Stimulated activated CD4-positive, alpha-beta T cell treated with anti-CD3 and anti-CD28 coated beads, Interleukin-12 subunit alpha, Interleukin-12 subunit beta, amount 100 ng/mL, for 48 hours (primary cell): ENCODE data around the gene KDM4C.
"Not testable (repeated sequence)": the region's sequence is repeated elsewhere in the genome, so short reads cannot be mapped to it uniquely, and the experiment has no call there.

Source experiments
- DNase-seq, 3 donors: peaks; one replicate each; pipeline ENCODE4 v3.0.0-alpha.2; 2020; ENCODE audit warnings: low read depth in 2 of 3, low spot score in 1 of 3

KDM4C gene

DNA sequence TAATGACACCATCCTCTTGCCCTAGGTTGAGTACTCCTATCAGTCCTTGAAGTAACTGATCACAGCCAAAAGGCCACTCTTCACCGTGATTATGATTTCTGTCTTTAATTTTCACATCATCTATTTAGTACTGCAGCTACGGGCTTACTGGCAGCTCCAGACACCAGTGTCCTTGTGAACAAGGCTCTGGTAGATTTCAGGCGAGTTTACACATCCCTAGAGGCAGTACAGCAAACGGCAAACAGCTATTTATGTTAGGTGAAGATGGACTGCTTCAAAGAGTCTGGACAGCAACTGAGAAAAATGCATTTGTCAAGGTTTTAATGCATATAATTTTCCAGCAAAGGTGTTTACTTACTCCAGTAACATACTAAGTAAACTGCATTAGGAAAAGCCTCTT is 396.9 kb downstream of the KDM4C start:
- no peak for DNase-seq

DNA sequence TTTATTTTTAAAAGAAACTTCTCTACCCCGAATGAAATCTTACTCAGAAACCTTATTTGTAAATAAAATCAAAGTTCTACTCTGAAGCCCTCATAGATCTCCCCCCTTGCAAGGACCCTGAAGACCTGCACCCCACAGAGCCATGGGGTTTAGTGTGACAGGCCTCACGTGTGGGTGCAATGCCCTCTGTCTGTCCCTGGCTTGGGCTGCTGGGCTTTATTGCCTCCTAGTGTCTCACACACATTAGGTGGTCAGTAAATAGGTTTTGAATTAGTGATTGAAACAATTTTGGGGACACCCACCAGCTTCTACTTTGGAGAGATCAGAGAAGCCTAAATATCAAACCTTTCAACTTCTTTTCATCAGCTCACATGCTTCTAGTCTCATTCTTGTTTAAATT is 403.7 kb downstream of the KDM4C start:
- DNase-seq = no peak

DNA sequence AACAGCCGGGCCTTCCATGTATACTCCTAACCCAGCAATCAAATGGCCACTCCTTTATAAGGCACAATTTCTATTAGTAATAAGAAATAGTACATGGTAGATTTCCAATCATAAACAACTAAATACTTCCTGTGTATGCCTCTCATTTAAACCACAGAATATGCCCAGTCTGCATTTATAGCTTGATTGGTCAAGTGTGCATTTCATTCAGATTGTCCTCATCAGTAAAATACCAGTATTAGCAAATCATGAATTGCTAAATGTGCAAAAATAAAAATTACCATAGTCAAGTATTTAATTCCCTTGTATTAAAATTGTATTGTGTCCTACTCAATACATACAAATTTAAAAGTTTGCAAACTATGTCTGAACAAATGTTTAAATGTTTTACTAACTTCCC is 406.2 kb downstream of the KDM4C start:
- no peak for DNase-seq

DNA sequence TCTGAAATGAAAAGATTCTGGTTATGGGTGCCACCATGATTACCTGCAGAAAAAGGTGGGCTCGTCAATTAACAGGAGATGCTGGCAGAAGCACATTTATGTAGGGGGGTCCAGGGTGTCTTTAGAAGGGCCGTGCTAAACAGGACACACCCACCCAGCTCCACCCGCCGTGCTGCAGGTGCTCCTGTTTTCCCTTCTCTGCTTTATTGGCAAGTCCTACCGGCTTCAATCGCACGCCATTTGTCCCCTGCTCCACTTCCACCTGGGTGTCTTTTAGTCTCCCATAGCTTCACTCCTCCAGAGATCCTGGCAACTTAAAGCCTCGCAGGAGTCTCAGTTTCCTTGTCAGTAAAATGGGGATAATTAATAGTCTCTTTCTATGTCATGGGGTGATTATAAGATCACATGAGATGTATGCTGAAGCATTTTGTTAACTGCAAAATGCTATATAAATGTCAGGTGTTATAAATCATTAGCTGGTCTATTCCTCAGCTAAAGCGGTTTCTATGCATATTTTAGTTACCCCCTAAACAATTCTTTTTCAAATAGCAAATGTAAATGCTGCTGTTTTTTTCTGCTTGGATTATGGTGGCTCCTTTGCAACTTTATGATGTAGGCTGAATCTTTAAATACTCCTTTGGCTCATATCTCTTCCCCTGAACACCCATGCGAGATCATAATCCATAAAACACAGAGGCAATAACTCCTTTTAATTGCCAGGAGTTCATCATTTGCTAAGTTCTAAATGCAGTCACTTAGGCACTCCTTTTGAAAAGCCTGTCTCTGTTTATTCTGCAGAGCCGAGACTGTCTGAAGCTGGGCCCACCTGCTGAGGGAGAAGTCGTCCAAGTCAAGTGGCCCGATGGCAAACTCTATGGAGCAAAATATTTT is 406.9 kb downstream of the KDM4C start:
- DNase-seq = no peak

DNA sequence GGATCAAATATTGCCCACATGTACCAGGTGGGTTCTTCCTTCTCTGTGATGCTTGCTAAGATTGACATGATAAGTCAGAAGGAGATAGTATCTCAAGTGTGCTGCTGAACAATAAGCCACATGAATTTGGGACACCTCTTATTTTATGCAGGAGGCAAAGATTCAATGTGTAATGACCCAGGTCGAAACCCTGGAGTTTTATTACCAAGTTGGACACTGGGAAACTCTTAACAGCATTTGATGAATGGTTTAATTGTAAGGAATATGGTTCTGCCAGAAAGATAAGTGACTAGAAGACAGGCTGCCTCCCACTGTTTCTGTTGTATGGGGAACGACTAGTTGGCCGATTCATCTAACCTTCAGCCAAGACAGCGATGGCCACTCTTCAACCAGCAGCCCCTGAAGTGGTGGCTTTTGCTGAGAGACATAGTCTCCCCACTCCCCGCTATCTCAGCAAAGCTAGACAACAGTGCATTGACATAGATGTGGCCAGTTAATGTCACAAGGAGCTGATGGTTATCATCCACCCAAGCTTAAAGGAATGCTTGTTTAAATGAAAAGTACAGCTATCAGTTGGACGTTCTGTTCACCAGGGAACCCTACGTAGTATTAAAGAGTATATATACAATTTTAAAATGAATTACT is 407.7 kb downstream of the KDM4C start:
- DNase-seq = no peak

DNA sequence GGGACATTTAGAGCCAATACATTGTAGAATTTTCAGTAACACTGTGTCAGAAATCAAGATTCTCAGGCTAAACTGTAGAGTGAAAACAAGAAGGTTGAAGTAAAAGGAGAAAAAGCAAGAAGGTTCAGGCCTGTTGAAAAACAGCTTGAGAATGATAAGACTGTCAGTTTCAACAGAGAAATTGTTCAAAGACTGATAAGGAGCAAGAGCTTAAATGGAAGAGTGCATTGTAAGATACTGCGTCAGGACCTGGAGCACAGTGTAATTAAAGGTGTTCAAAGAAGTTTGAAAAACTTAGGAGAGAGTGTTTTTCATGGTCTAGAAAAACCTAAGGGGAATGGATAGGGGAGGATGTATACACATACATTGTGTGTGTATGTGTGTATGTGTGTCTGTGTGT is 408.3 kb downstream of the KDM4C start:
- no peak for DNase-seq

DNA sequence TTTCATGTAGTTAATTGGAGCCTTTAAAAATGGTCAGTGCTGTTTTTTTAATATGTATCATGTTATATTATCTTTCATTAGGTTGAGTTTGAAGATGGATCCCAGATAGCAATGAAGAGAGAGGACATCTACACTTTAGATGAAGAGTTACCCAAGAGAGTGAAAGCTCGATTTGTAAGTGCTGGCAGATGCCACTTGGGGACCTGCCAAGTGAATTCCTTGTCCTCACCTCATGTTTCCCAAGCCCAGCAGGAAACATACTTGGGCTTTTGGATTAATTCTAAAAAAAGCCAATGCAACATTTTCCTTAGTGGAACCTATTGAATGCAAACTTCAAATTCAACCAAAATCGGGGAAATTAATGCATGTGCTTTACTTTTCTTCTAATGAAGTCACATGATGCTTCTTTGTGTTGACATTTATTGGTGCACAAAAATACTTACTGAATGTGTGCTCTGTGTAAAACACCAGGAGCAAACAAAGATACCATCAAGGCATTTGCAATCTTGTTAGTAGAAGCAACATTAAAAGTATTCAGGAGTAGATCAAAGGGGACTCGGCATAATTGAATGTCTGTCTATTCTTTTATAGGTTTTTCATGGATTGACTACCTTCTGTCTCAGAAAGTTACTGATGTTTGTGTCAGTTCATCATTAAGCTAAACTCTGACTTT is 412.1 kb downstream of the KDM4C start:
- DNase-seq = no peak

DNA sequence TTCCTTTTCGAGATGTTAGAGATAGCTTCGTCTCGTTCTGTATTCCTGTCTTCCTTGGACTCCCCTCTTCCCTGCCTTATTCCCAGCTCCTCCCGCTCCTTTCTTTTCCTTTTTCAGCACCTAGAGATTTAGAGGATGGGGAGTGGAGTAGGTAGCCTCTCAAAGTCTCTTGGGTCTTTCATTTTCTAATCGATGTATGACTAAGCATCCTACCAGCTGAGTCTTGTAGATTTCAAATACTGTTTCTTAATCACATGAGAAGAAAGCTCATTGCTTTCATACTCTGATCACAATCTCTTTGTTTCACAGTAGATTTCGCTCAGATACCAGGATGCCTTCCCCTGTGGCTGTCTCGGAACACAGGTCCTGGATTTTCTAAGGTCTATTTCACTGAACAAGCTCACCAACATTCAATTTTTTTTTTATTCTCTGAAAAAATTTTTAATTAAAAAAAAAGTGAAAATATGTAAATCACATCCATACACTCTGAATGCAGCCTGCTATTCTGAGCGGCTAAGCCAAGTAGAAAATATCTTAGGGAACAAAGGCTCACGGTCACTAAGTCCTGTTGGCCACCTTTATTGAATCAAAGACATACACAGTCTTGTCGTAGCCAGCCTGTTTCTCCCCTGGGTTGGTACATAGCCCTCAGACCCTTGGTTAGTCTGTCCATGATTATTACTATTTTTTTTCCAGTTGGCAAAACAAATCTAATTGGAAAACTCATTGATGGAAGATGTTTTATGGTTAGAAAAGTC is 413.8 kb downstream of the KDM4C start:
- DNase-seq = no peak

DNA sequence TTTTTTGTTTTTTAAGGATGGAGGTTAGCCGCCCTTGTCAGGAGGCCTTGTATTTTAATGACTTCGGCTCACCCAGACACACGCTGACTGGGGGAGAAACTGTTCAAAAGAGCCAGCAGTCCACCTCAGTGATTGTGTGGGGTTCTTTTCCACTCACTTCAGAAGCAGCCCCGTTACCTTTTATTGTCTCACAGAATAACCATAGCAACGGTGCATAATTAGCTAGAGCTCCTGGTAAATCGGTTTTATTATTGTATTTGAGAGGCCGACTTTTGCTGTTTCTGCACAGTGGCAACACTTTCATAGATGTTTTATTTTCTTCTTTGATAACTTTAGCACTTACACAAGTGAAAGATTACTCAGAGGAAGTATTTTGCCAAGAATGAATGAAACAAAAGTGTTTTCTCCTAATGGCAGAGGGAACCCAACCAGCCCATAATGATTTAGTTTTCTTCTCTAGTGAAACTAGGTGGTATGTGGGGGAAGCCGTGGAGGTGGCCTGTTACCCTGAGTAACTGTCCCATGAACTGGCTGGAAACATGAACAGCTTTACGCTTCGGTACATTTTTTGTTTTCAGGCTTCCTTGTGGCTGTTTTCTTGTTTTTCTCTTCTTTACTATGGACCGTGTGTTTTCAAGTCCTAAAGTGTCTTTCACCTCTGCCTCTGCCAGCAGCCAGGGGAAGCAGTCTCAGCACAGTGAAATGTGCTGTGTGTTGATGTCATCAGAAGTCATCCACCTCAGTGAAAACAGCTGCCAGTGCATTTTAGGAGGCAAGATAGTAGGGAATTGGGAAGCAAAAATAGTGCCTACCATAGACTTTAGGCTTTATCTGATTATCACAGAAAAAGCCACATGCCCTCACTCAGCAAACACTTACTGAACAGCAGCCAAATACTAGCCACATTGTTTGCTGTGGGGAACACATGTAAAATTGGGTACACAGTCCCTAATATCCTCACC is 414.7 kb downstream of the KDM4C start:
- DNase-seq = no peak

DNA sequence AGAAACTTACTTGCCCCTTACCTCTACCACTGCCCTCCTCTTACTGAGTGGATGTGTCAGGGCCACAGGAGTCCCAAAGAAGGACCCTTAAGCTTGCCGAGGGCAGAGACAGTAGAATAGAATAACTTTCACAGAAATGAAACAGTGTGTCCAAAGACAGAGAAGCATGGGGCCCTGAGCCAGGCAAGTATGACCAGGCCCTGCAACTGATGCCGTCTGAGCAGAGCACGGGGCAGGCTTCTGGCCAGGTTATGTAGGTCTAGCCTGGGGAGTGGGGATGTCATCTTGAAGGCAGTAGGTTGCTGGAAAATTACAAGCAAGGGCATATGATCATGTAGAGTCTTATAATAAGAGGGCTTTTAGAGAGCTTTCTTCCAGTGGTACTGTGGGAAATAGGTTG is 415.4 kb downstream of the KDM4C start:
- no peak for DNase-seq

DNA sequence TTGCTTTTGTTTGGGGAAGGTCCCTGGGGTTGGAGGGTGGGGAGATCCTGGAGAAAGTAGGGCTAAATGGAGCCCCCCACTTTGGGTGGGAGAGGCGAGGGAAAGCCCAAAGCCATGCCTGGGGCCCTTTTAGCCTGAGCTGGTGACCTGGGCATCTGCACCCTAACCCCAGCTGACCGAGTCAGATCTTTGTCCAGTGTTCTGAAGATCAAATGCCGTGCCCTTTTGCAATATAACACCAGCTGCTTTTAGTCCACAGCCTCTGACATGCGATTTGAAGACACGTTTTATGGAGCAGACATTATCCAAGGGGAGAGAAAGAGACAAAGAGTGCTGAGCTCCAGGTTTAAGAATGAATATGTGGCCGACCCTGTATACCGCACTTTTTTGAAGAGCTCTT is 416.5 kb downstream of the KDM4C start:
- DNase-seq = no peak

DNA sequence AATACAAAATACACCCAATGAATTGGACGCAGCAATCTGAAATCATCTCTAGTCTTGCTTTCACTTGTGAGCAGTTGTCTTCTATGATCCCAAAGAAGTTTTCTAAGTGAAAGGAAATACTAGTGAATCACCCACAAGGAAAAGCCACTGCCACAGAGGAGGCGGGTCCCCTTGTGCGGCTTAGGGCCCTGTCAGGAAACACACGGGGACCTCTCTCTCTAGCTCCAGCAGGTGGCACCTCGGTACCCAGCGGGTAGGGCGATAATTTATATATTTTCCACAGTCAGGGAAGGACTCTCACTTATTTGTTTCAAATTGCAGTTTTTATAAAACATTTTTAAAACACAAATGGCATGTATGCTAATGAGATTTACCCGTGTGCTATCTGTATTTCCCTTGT is 417.1 kb downstream of the KDM4C start:
- no peak for DNase-seq

DNA sequence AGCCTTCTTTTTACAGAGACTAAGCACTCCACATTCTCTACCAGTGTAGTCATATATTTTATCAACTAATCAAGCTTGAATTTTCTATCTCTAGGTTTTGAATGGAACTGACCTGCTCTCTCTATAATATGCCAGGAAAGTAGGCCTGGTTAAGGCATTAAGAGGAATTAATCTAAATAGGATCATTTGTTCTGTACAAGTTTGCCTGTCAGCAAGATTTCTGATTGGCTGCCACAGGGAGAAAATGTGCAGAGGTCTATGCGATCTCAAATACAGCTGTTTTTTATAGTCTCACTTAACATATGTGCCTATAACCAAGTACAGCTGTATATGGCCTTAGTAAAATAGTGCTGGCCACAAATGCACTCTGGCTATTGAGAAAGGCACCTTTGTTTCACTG is 418.8 kb downstream of the KDM4C start:
- no peak for DNase-seq

DNA sequence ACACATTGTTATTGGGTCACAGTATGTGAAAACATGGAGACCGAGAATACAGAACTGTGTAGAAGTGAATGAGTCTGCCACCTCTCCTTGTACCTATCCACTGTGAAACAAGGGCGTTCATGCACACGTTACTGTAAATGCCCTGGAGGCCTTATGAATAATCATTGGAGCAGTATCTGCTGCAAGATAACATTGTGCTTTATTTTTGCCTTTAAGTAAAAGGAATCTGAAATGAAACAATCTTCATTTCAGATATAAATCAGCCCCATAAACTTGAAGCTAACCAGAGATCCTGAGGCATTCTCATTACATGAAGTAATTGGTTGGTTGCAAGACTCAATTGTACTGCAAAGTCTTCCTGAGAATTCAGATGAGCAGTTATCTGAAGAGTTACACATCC is 419.6 kb downstream of the KDM4C start:
- DNase-seq = no peak

DNA sequence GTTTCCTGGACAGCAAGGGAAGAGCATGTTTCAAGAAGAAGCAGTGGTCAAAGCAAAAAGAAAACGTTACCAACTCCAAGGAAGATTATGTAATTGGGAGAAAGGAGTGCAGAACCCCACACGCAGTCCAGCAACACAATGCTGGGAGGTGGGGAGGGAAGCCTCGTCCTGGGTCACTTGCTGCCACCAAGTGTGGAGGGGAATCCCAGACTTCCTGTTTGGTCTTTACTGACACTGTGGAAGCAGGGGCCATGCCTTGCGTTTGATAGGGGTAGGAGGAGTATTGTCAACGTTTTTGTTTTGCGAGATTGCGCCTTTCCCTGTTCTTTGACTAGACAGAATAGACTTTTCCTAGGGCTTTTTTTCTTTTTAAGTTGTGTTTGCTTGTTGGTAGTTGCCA is 421.0 kb downstream of the KDM4C start:
- DNase-seq = no peak

DNA sequence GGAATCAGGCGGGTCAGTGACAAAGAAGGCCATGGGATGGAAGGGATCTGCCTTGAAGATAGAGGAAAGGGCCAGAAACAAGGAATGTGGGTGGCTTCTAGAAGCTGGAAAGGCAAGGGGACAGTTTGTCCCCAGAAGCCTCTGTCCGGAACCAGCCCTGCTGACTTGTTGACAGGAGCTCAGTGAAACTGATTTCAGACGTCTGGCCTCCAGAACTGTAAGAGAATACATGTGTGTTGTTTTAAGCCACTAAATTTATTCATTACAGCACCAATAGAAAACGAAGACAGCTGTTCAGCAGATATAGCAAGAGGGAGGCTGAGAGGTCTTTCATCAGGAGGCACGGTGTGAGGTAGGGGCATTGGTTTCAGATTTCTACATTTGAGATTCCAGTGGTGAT is 422.5 kb downstream of the KDM4C start:
- no peak for DNase-seq

DNA sequence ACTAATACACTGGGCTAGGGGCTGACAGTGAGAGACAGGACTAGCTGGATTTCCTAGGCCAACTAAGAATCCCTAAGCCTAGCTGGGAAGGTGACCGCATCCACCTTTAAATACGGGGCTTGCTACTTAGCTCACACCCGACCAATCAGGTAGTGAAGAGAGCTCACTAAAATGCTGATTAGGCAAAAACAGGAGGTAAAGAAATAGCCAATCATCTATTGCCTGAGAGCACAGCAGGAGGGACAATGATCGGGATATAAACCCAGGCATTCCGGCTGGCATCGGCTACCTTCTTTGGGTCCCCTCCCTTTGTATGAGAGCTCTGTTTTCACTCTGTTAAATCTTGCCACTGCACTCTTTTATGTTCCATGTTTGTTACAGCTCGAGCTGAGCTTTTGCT is 425.4 kb downstream of the KDM4C start:
- DNase-seq = not testable (repeated sequence)

DNA sequence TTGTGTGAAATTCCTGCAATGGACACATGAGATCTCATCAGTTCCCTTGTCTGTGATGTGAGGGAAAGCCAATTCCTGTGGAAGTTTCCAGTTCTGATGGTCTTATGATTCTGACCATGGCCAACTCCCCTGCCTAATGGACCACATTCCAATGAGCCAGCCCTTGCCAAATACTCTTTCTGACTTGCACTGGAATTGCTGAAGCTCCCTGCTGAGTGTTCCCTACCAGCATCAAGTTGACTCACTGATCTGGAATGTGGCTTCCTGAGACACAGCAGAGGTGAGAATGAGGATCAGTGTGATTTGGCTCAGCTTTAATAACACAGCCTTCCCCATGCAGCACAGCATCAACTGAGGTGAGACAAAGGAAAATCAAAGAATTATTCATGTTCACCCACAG is 427.8 kb downstream of the KDM4C start:
- DNase-seq = no peak

DNA sequence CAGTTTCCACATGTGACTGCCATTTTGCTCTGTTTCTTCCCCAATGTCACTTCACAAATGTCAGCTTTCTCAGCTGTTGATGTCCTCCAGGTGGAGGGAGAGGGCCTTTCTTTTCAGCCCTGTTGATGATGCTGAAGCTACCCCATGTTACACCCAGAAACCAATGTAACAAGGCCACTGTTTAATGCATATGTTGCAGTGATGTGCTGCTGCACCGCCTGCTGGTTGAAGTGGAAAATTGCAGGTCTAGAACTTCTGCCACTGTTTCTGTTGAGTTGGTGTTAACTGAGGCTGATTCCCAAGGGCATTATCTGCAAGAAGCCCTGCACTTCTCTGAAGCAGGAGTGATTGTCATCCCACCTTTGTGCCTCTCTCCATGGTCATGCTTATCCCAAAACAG is 428.4 kb downstream of the KDM4C start:
- DNase-seq = no peak

DNA sequence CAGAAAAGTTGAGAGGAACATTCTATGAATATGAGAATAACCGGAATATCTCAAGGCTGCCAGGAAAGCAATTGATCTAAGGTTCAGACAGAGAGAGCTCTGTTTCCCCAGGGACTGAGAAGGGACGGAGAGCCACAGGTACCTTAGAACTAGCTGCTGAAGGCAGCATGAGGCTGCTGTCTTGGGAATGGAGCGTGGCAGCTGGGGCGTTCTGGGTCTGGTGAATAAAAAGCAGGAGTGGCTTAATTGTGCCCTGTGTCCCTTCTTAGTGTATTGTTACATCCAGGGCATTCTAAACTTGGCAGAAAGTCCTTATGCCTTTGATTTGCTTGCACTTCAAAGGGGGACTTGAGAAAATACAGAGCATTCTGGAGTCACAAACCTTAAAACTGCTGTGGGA is 434.5 kb downstream of the KDM4C start:
- DNase-seq = no peak
